NCI-H2171 (cell line): ENCODE data around the gene EPS8.

Experiments used
- DNase-seq: peaks from one replicate; lab custom pipeline; 2025; lab: John Stamatoyannopoulos, UW

Gene EPS8

DNA sequence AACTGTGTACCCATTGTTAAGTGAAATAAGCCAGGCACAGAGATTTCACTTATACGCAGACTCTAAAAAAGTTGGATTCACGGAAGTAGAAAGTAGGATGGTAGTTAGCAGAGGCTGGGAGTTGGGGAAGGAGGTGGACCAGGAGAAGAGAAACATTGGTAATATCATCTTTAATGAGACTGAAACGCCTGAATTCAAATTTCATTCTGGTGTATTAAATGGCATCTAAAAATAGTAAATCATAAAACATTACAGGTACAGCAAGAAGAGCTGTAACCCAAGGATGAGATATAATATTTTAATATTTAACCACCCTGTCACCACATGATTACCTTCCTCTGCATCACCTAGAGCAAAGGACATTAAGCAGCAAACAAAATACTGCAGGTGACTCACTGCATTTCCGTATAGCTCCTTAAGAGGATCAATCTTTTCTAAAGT is 99.4 kb downstream of the EPS8 start:
- no peak for DNase-seq

GRCh38 chr12:15688838-15689625 is 100.2 kb downstream of the EPS8 start:
- no peak for DNase-seq

GRCh38 chr12:15688202-15688736 is 100.9 kb downstream of the EPS8 start:
- DNase-seq, result no peak

- no peak for DNase-seq
Measured at GRCh38 chr12:15687583-15687982, 101.6 kb downstream of the EPS8 start.

DNA sequence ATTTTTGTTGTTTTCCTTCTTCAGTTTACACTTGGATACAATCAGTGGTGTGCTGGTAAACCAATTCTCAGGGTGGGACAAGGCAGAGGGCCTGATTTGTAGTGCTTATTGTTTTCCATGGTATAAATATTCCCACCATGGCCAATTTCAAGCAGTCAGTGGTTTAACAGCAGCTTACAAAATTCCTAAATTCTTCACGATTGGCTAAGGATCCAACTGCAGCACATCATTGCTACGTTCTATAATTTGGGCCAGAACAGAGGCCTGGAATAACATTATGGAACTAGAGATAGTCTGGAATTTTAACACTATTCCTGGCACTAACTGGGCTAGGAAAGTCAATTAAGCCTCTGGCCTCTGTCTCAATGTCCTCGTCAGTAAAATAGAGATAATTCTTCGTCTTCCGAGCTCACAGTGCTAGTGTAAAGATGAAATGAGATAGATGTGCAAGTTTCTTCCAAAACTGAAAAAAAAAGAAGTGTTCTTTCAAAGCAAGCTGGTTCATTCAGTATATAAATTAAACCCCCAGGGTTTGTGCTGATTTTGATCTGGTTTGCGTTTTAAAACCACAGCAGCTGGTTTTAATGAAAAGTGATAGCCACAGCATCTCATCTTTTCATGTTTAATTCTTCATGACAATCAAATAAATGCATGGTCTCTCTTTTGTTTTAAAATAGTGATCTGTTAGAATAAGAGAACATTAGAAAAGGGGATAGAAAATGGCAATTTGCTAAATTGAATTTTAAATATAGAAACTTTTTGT is 104.1 kb downstream of the EPS8 start:
- no peak for DNase-seq

- DNase-seq, result no peak
Measured at GRCh38 chr12:15682826-15683225, 106.4 kb downstream of the EPS8 start.

- DNase-seq, result no peak
Measured at GRCh38 chr12:15679151-15679550, 110.0 kb downstream of the EPS8 start.

GRCh38 chr12:15677726-15678201 is 111.4 kb downstream of the EPS8 start:
- no peak for DNase-seq

DNA sequence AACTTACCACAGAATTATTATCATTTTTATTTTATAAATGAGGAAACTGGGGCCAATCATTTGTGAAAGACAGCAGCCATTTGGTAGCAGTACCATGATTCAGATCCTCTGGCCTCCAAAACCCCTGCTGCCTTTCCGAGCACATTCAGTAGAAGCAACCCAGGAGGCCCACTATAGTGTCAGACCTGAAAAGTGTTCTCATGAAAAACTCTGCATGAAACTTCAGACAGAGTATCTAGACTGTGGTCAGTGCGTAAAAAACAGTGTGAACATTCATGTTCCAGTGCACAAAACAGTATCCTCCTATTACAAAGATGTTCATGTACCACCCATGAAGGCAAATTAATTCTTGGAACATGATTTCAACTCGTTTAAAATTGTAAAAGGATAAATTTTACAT is 112.0 kb downstream of the EPS8 start:
- DNase-seq, result no peak

DNA sequence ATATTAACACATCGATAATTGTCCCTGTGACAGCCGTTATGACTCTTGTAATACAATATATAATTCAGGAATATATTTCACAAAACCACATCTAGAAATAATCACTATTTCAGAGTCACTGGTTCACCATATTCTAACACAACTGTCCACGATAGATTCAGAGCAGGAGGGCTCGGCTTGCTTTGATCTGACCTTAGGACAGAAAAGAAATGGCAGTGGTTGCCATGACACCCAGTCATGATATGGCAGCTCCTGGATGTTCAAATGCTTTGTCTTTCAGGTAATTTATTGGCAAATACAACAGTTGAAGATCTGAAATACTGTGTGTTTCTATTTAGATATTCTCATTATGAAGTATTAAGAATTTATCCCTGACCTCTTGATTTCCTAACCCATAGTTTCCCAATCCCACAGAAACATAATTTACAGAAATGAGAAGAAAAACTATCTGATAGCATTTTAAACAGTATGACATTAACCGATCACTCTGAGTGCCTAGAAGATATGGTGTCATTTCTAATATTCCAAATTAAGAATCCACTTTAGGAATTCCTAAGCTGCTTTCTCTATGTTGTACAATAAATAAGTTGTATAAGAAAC is 116.4 kb downstream of the EPS8 start:
- DNase-seq, result no peak

DNA sequence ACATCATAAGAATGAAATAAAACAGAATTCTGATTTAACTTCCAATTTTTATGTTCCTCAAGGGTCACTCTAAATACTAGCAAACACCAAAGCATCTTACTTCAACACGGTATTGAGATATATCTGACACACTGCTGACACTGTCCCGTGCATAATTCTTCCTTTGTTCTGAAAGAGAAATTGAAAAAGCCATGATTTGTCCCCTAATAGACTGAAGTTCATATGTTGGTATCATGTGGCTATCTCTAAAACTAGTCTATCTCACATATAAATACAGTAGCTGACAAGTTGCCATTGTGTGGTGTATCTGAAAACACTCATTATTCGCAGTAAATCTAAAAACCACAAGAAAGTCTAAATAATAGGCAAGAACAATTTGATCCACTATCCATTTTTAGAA is 118.4 kb downstream of the EPS8 start:
- DNase-seq, result no peak

GRCh38 chr12:15669256-15669948 is 119.8 kb downstream of the EPS8 start:
- DNase-seq, result no peak

DNA sequence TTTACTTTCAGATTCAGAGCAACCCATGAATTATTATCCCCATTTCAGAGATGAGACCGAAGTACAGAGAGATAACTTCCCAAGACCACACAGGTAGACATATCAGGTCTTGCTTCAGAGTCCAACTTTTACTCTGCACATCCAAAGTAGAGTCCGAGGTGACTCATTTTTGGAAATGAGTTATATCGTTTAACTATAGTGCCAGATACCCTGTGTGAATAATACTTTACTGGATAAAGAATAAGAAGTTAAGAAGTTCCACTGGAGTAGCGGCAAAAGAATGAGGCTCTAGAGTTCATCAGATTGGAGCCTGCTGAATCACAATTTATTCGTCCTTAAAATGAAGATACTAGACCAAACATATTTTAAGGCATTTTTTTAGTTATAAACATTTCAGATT is 124.7 kb downstream of the EPS8 start:
- DNase-seq, result no peak

GRCh38 chr12:15662983-15663659 is 126.1 kb downstream of the EPS8 start:
- DNase-seq, result no peak

DNA sequence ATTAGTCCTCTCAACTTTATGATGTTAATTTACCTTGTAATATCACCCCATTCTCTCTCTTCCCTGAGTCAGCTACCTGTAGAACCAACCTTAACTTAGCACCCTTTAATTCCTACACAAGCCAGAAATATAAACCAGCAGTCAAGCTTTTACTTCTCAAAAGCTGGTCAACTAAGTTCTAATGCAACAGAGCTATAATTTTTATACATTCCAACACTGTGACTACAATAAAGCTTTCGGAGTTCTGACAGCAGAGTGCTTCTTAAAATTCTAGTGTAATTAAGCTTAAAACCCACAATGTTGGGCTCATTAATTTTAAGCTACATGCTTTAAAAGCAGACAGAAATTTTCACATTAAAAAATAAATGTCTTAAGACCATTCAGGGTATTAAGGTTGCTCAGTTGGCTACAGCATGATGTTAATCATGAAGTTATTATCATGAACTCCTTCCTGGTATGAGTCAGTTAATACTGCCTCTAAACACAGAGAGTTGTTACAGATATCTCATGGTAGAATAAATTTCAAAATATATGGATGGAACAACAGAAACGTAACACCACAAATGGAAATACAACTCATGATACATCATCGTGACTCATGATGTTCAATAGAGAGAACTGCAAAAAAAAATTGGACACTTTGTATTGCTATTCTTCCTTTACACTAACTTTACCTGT is 126.7 kb downstream of the EPS8 start:
- no peak for DNase-seq

DNA sequence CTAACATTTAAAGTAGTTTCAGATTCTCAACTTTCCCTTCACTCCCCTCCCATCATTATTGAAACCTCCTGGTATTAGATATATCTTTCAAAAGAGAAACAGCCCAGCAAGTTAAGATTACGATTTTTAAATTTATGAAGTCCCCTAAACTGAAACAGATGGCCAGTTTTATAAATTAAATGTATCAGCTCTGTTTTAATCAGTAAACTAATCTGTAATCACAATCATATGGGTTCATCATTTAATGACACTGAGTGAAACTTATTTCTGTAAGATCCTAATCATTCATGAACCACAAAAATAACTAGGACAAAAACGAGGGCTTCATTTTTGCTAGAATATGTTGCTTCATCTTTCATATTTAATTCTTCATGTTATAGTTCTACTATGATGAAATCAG is 137.8 kb downstream of the EPS8 start:
- DNase-seq, result no peak

- no peak for DNase-seq
Measured at GRCh38 chr12:15650399-15651128, 138.6 kb downstream of the EPS8 start.

- DNase-seq, result no peak
Measured at GRCh38 chr12:15649347-15649746, 139.8 kb downstream of the EPS8 start.

- DNase-seq, result no peak
Measured at GRCh38 chr12:15648558-15648957, 140.6 kb downstream of the EPS8 start.

- no peak for DNase-seq
Measured at GRCh38 chr12:15646581-15646980, 142.6 kb downstream of the EPS8 start.
